NCI-H2171 (cell line): ENCODE measurements around the gene CAPN8.

Source experiments
- DNase-seq: peaks from one replicate; lab custom pipeline; 2025; lab: John Stamatoyannopoulos, UW

Gene CAPN8

GRCh38 chr1:223654083-223654482 is 11.4 kb downstream of the CAPN8 start:
- no peak for DNase-seq

GRCh38 chr1:223653431-223653830 is 12.1 kb downstream of the CAPN8 start:
- no peak for DNase-seq

- DNase-seq = no peak
Observed at GRCh38 chr1:223653015-223653414, 12.5 kb downstream of the CAPN8 start.

GRCh38 chr1:223652436-223652941 is 13.0 kb downstream of the CAPN8 start:
- DNase-seq = no peak

GRCh38 chr1:223651291-223651991 is 14.1 kb downstream of the CAPN8 start:
- no peak for DNase-seq

- DNase-seq = no peak
Observed at GRCh38 chr1:223650465-223650864, 15.0 kb downstream of the CAPN8 start.

GRCh38 chr1:223649222-223649621 is 16.3 kb downstream of the CAPN8 start:
- DNase-seq = no peak

- no peak for DNase-seq
Observed at GRCh38 chr1:223647249-223647648, 18.3 kb downstream of the CAPN8 start.

GRCh38 chr1:223645903-223646302 is 19.6 kb downstream of the CAPN8 start:
- DNase-seq = no peak

GRCh38 chr1:223642237-223642636 is 23.3 kb downstream of the CAPN8 start:
- DNase-seq = no peak

GRCh38 chr1:223641523-223642039 is 23.9 kb downstream of the CAPN8 start:
- DNase-seq = no peak

- DNase-seq = no peak
Observed at GRCh38 chr1:223639331-223639749, 26.2 kb downstream of the CAPN8 start.

- no peak for DNase-seq
Observed at GRCh38 chr1:223635236-223635635, 30.3 kb downstream of the CAPN8 start.

- DNase-seq = no peak
Observed at GRCh38 chr1:223634423-223634822, 31.1 kb downstream of the CAPN8 start.

GRCh38 chr1:223631956-223632355 is 33.5 kb downstream of the CAPN8 start:
- no peak for DNase-seq

GRCh38 chr1:223631473-223631872 is 34.0 kb downstream of the CAPN8 start:
- no peak for DNase-seq

GRCh38 chr1:223629126-223629457 is 36.4 kb downstream of the CAPN8 start:
- DNase-seq = no peak

- DNase-seq = peak; percentile 18
Observed at GRCh38 chr1:223628233-223629125, 37.0 kb downstream of the CAPN8 start.

- DNase-seq = no peak
Observed at GRCh38 chr1:223622132-223622842, 43.2 kb downstream of the CAPN8 start.

- no peak for DNase-seq
Observed at GRCh38 chr1:223621312-223621734, 44.2 kb downstream of the CAPN8 start.

- no peak for DNase-seq
Observed at GRCh38 chr1:223620297-223620897, 45.1 kb downstream of the CAPN8 start.

GRCh38 chr1:223618680-223619079 is 46.8 kb downstream of the CAPN8 start:
- no peak for DNase-seq
